ENCODE measurements around the gene PLCB4. TPM values are rescaled to one million over a fixed set of nuclear protein-coding genes. Genes with fewer than 3 reads are reported as not detected.

Gene PLCB4
- total and polyA plus RNA-seq, 12 donors, result 0.26 to 8.5 (median 2.8) TPM

GRCh38 chr20:9269280-9269971, 200.5 kb downstream of the PLCB4 start:
- Histone ChIP-seq H3K4me1 (replicated peaks in 1 of 2) (no peaks in the 10 kb centered on the region), H3K4me3 (no peak overlapping the region), H3K27ac (no peak overlapping the region), H3K36me3 (replicated peaks in 1 of 2) (no peaks in the 10 kb centered on the region), H3K27me3 (no peaks in the 10 kb centered on the region), H3K9me3 (replicated peaks in 1 of 3) (no peaks in the 10 kb centered on the region)
- TF ChIP-seq CTCF (IDR thresholded peaks at IDR 0.05) (no peak), POLR2A (IDR thresholded peaks at IDR 0.05) (no peak)
- DNase-seq, result no peak
- 44 to 63% (median 48%) methylated on average over 2 of the region's 2 CpGs for WGBS, 4 donors
- intact Hi-C loops (cut with DNase I), result no loop called here

DNA sequence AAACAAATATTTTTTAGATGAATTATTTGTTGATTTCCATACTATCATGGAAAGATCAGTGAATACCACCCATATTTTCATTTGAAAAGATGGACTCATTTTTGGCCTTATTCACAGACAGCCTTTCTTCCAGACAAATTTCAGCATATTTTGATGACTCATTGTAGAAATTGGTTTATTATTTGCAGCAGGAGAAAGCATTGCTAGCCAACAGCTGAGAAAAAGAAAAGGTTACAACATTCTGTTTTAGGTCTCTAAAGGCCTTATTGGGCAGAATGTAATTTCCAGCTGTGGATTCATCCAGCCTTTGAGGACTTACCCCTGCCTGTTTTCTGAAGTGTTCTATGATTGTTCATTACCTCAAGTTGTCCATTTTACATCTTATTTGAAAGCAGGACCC, 201.9 kb downstream of the PLCB4 start:
- DNase-seq, result no peak
- TF ChIP-seq CTCF (IDR thresholded peaks at IDR 0.05) (no peak), POLR2A (IDR thresholded peaks at IDR 0.05) (no peak)
- intact Hi-C loops (cut with DNase I), result no loop called here
- Histone ChIP-seq H3K4me1 (replicated peaks in 1 of 2) (no peaks in the 10 kb centered on the region), H3K27ac (no peak overlapping the region), H3K36me3 (replicated peaks in 1 of 2) (no peaks in the 10 kb centered on the region), H3K9me3 (replicated peaks in 1 of 3) (no peaks in the 10 kb centered on the region), H3K4me3 (no peak overlapping the region), H3K27me3 (no peaks in the 10 kb centered on the region)

DNA sequence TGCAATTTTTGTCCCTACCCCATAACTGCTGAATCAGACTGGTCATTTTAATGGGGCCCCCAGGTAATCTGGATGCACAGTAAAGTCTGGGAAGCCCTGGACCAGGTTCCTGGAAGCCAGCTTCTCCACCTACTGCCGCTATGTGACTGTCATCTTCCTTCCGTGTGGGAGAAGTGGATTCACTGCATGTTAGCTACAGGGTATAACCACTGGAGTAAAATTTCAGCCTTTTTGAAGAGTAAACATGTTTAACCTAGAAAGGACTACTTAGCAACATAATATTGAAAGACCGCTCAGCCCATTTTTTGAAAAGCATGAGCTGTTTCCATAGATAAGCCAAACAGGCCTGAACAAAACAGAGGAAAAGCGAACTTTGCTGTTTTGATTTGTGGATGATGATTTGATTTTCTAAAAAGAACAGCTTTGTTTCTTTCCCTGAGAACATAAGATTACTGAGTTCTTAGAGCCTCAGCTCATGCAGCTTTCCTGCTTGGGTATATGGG, 208.1 kb downstream of the PLCB4 start:
- H3K27me3 ChIP-seq, result no peaks in the 10 kb centered on the region
- H3K4me1 ChIP-seq (replicated peaks in 1 of 2), result no peaks in the 10 kb centered on the region
- H3K36me3 ChIP-seq (replicated peaks in 1 of 2), result no peaks in the 10 kb centered on the region
- no peak overlapping the region for H3K4me3 ChIP-seq
- peak overlapping the region in 1 of 5 donors; percentile 19 for H3K27ac ChIP-seq
- WGBS, 4 donors, result 78 to 87% (median 81%) methylated on average over 4 of the region's 4 CpGs
- H3K9me3 ChIP-seq (replicated peaks in 1 of 3), result no peaks in the 10 kb centered on the region
- intact Hi-C loops (cut with DNase I), result no loop called here
- TF ChIP-seq POLR2A (IDR thresholded peaks at IDR 0.05), result no peak
- no peak for TF ChIP-seq CTCF (IDR thresholded peaks at IDR 0.05)
- DNase-seq, result no peak

GRCh38 chr20:9279918-9280401, 211.1 kb downstream of the PLCB4 start:
- H3K27ac ChIP-seq, result no peak overlapping the region

More at GRCh38 chr20:9279918-9280401, 211.1 kb downstream of the PLCB4 start:
- H3K36me3 ChIP-seq (replicated peaks in 1 of 2), result no peaks in the 10 kb centered on the region
- H3K4me3 ChIP-seq, result no peak overlapping the region
- intact Hi-C loops (cut with DNase I), result no loop called here
- TF ChIP-seq CTCF (IDR thresholded peaks at IDR 0.05) (no peak), POLR2A (IDR thresholded peaks at IDR 0.05) (no peak)
- H3K27me3 ChIP-seq, result no peaks in the 10 kb centered on the region
- H3K4me1 ChIP-seq (replicated peaks in 1 of 2), result no peaks in the 10 kb centered on the region
- 83 to 91% (median 86%) methylated on average over 2 of the region's 2 CpGs for WGBS, 4 donors
- DNase-seq, result no peak
- H3K9me3 ChIP-seq (replicated peaks in 1 of 3), result no peaks in the 10 kb centered on the region

All from adrenal gland (tissue), 12 donors.